Fibroblast of lung (primary cell): ENCODE measurements around the gene LMBRD1. TPM values are rescaled to one million over a fixed set of nuclear protein-coding genes. Genes with fewer than 3 reads are reported as not detected.

Source experiments
- DNase-seq, 2 donors: peaks; one replicate each; pipeline versions ENCODE4 v3.0.0 to v3.0.0-alpha.2; 2010; ENCODE audit warnings: low read depth in 2 of 2
- H2AFZ ChIP-seq: 2 replicates; pipeline ENCODE4 v1.5.1; 2012; ENCODE audit warnings: low read length, control low read depth, inconsistent platforms
- H3K27ac ChIP-seq: 2 replicates; pipeline ENCODE4 v1.5.1; 2011; ENCODE audit warnings: low read length, control low read depth; ENCODE audit not compliant: insufficient read depth
- H3K27me3 ChIP-seq: 2 replicates; pipeline ENCODE4 v1.5.1; 2011; ENCODE audit warnings: mild to moderate bottlenecking, low read length; ENCODE audit not compliant: control insufficient read depth, insufficient read depth
- H3K36me3 ChIP-seq: 2 replicates; pipeline ENCODE4 v1.5.1; 2011; ENCODE audit warnings: low read length; ENCODE audit not compliant: control insufficient read depth, insufficient read depth
- H3K4me1 ChIP-seq: 2 replicates; pipeline ENCODE4 v1.5.1; 2011; ENCODE audit warnings: low read length; ENCODE audit not compliant: control insufficient read depth, insufficient read depth; ENCODE audit errors: extremely low read depth
- H3K4me2 ChIP-seq: 2 replicates; pipeline ENCODE4 v1.5.1; 2011; ENCODE audit warnings: low read length, control low read depth; ENCODE audit not compliant: insufficient read depth; ENCODE audit errors: extremely low read depth
- H3K4me3 ChIP-seq, 4 experiments: fragments of 200-600 bp in 1 of 4; sonication (generic) in 1 of 4; replicated peaks in 1 of 4; 2 replicates each; pipeline ENCODE4 v1.5.1; 2011 to 2016; ENCODE audit warnings: low read length in 4 of 4, low read depth in 3 of 4, mild to moderate bottlenecking in 3 of 4, control low read depth in 2 of 4, inconsistent platforms in 1 of 4, mixed read lengths in 1 of 4; ENCODE audit not compliant: insufficient read depth in 1 of 4; ENCODE audit errors: control extremely low read depth in 1 of 4
- H3K79me2 ChIP-seq: 2 replicates; pipeline ENCODE4 v1.5.1; 2012; ENCODE audit warnings: mild to moderate bottlenecking, low read length, inconsistent platforms; ENCODE audit not compliant: control insufficient read depth, insufficient read depth
- H3K9ac ChIP-seq: 2 replicates; pipeline ENCODE4 v1.5.1; 2011; ENCODE audit warnings: mild to moderate bottlenecking, low read length, control low read depth; ENCODE audit not compliant: insufficient read depth
- H3K9me3 ChIP-seq: 2 replicates; pipeline ENCODE4 v1.5.1; 2012; ENCODE audit warnings: low read depth, low read length; ENCODE audit not compliant: control insufficient read depth, insufficient read depth
- H4K20me1 ChIP-seq: 2 replicates; pipeline ENCODE4 v1.5.1; 2011; ENCODE audit warnings: low read length; ENCODE audit not compliant: control insufficient read depth, insufficient read depth; ENCODE audit errors: extremely low read depth
- CTCF ChIP-seq, 2 donors: IDR thresholded peaks in 1 of 2; conservative IDR thresholded peaks in 1 of 2; 1 replicate in 1 of 2; 2 replicates in 1 of 2; pipeline ENCODE4 v1.5.1; 2011 to 2012; ENCODE audit warnings: low read length in 2 of 2, control low read depth in 1 of 2, inconsistent platforms in 1 of 2, low read depth in 1 of 2, mild to moderate bottlenecking in 1 of 2
- EZH2 ChIP-seq: IDR thresholded peaks from 2 replicates; pipeline ENCODE4 v1.5.1; 2012; ENCODE audit warnings: low read length, control low read depth, mild to moderate bottlenecking; ENCODE audit errors: missing control alignments
- polyA plus RNA-seq, 2 donors: library from polyadenylated mRNA; depleted of rRNA in 1 of 2; stranded (reverse) in 1 of 2; unstranded in 1 of 2; fragments of >200 nt; gene quantifications; 2 replicates each; pipeline ENCODE4 v1.2.1, GENCODE V29; 2011 to 2012; ENCODE audit warnings: missing spikeins in 1 of 2
- total RNA-seq: library from RNA; depleted of rRNA; stranded (reverse); fragments of >200 nt; gene quantifications from 2 replicates; pipeline ENCODE4 v1.2.1, GENCODE V29; 2014

The LMBRD1 gene
- total and polyA plus RNA-seq, 2 donors (not counting 1 experiment from before 2014, with no cell fraction given) = 30.7 to 46.5 TPM

GRCh38 chr6:69732640-69733039 lies 64.2 kb downstream of the LMBRD1 start:
- H3K36me3 ChIP-seq = no peaks in the 10 kb centered on the region
- DNase-seq = peak in 1 of 2 donors; percentile 40
- H2AFZ ChIP-seq = no peak overlapping the region
- H3K4me3 ChIP-seq = no peak overlapping the region
- H3K4me2 ChIP-seq = no peak overlapping the region
- no peaks in the 10 kb centered on the region for H3K27me3 ChIP-seq
- TF ChIP-seq EZH2 (no peak), CTCF (conservative IDR thresholded peaks at IDR 0.05 in 1 of 2, IDR thresholded peaks at IDR 0.05 in 1 of 2; ENCODE audit: low read depth in 1 of 2, low read length in 2 of 2) (peak in 1 of 2 donors; percentile 38)
- no peak overlapping the region for H3K27ac ChIP-seq
- H3K4me1 ChIP-seq = no peaks in the 10 kb centered on the region
- H4K20me1 ChIP-seq = no peaks in the 10 kb centered on the region
- H3K9me3 ChIP-seq = no peaks in the 10 kb centered on the region
- H3K79me2 ChIP-seq = no peaks in the 10 kb centered on the region
- no peak overlapping the region for H3K9ac ChIP-seq

- no peak for DNase-seq
- H2AFZ ChIP-seq = no peak overlapping the region
- H3K27ac ChIP-seq = no peak overlapping the region
- H3K4me3 ChIP-seq = no peak overlapping the region
- no peaks in the 10 kb centered on the region for H4K20me1 ChIP-seq
- H3K9me3 ChIP-seq = no peaks in the 10 kb centered on the region
- H3K4me1 ChIP-seq = no peaks in the 10 kb centered on the region
- no peaks in the 10 kb centered on the region for H3K79me2 ChIP-seq
- H3K9ac ChIP-seq = no peak overlapping the region
- no peak overlapping the region for H3K4me2 ChIP-seq
- TF ChIP-seq EZH2 = no peak
- TF ChIP-seq CTCF (conservative IDR thresholded peaks at IDR 0.05 in 1 of 2, IDR thresholded peaks at IDR 0.05 in 1 of 2; ENCODE audit: low read depth in 1 of 2, low read length in 2 of 2) = no peak
- H3K27me3 ChIP-seq = no peaks in the 10 kb centered on the region
- H3K36me3 ChIP-seq = no peaks in the 10 kb centered on the region
These were observed 64.8 kb downstream of the LMBRD1 start for GRCh38 chr6:69732045-69732444.

DNA sequence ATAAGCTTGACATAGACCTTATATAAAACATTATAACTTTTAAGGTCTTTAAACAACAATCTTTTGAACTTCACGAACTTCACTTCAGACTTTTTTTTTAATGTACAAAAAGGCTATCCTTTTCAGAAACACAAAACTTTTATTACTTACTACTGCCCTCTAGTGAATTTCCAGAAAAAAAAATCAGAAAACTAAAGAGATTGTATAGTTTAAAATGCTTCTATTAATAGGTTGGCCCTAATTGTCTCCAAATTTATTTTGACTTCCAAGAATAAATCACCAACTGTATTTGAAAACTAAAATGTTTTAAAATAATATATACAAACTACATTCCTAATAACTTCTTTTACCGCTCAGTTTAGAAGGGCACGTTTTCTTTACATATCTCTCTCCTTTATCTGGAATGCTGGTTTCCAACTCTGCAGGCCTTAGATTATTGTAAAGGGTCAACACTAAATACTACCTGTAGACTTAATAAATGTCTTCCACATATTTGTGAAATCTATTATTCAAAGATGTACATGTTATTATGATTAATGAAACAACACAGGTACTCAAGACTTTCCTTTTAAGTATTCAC lies 66.8 kb downstream of the LMBRD1 start:
- no peaks in the 10 kb centered on the region for H3K27me3 ChIP-seq
- peak in 1 of 2 donors; percentile 12 for TF ChIP-seq CTCF (conservative IDR thresholded peaks at IDR 0.05 in 1 of 2, IDR thresholded peaks at IDR 0.05 in 1 of 2; ENCODE audit: low read depth in 1 of 2, low read length in 2 of 2)
- TF ChIP-seq EZH2 = no peak

More for the DNA sequence above, 66.8 kb downstream of the LMBRD1 start:
- Histone ChIP-seq H3K79me2 (no peaks in the 10 kb centered on the region), H3K4me2 (no peak overlapping the region), H2AFZ (no peak overlapping the region), H3K9ac (no peak overlapping the region), H3K36me3 (no peaks in the 10 kb centered on the region), H3K9me3 (no peaks in the 10 kb centered on the region), H3K4me1 (no peaks in the 10 kb centered on the region), H3K4me3 (no peak overlapping the region), H4K20me1 (no peaks in the 10 kb centered on the region), H3K27ac (no peak overlapping the region)
- peak in 1 of 2 donors; percentile 25 for DNase-seq
